Peyer's patch (tissue), 4 donors: ENCODE measurements around the gene NFYA.

ENCODE experiments used
- POLR2A ChIP-seq, 2 donors: fragments of 450-650 bp; IDR thresholded peaks; one replicate each; pipeline ENCODE4 v1.5.1; 2017; ENCODE audit warnings: antibody characterized with exemption in 2 of 2, mild to moderate bottlenecking in 2 of 2, moderate library complexity in 2 of 2
- TF ChIP-seq, protein P1 (sequence below), 6 experiments: fragments of 450-650 bp in 4 of 6; fragments of 200-600 bp in 2 of 6; sonication (generic) in 1 of 6; IDR thresholded peaks; one replicate each; pipeline ENCODE4 v1.5.1; 2017 to 2019; ENCODE audit warnings: antibody characterized with exemption in 6 of 6, mild to moderate bottlenecking in 3 of 6, moderate library complexity in 1 of 6

- TF ChIP-seq, protein P1, sequence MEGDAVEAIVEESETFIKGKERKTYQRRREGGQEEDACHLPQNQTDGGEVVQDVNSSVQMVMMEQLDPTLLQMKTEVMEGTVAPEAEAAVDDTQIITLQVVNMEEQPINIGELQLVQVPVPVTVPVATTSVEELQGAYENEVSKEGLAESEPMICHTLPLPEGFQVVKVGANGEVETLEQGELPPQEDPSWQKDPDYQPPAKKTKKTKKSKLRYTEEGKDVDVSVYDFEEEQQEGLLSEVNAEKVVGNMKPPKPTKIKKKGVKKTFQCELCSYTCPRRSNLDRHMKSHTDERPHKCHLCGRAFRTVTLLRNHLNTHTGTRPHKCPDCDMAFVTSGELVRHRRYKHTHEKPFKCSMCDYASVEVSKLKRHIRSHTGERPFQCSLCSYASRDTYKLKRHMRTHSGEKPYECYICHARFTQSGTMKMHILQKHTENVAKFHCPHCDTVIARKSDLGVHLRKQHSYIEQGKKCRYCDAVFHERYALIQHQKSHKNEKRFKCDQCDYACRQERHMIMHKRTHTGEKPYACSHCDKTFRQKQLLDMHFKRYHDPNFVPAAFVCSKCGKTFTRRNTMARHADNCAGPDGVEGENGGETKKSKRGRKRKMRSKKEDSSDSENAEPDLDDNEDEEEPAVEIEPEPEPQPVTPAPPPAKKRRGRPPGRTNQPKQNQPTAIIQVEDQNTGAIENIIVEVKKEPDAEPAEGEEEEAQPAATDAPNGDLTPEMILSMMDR (IDR thresholded peaks at IDR 0.05): no peak
- no peak for TF ChIP-seq POLR2A (IDR thresholded peaks at IDR 0.05)
Observed at GRCh38 chr6:41122373-41122772, 49.6 kb downstream of the NFYA start.
